ENCODE data around the gene SPP2.

The SPP2 gene

DNA sequence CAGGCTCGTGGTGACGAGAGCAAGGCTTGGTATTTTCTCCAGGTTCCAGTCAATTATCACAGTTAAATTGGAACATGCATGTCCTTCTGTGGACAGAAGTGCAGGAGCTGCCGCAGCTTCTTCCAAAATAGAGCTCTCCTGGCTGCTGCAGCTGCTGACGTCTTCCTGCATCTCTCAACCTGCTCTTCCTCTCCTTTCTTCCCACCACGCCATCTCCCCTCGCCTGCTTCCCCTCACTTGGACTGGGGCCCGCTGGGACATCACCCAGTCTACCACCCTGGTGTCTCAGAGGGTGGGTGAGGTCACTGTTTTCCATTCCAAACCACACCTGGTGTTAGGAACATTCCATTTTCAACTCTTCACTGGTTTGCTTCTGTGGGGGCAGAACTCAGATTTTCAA is 41.4 kb downstream of the SPP2 start:
- DNase-seq (ENCODE audit: low read depth in 2 of 2): no peak

DNA sequence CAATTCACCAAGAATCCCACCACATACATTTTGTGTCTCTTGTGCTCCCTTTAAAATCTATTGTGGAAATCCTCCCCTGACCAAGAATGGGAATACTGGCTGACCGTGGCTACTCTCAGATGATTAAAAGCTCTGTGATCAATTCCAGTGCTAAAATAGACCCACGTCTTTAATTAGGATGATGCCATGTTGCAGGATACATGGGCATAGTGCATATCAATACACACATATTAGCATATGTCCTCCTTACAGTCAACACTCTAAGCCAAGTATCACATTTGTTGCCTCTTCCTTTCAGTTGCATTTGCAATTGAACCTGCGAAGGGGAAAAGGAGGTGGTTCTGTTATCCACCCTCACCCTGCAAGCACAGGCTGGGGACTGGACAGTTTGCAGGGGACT is 41.8 kb downstream of the SPP2 start:
- no peak for DNase-seq (ENCODE audit: low read depth in 2 of 2)

DNA sequence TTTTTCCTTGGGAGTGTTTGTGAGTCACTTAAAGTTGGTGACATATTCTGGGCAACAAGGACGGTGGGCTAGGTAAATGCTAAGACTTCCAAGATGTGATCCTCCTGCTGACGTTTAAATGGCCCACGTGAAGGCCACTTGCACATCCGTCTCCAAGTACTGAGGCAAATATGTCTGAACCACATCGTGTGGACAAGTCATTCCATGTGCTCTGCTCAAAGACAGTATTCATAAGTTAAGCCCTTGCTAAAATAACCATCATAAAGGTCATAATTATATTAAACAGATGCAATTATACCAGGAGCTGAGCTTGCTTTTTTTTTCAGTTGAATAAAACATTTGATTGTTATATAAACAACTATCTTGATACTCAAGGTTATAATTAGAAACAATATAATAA is 44.8 kb downstream of the SPP2 start:
- no peak for DNase-seq (ENCODE audit: low read depth in 2 of 2)

DNA sequence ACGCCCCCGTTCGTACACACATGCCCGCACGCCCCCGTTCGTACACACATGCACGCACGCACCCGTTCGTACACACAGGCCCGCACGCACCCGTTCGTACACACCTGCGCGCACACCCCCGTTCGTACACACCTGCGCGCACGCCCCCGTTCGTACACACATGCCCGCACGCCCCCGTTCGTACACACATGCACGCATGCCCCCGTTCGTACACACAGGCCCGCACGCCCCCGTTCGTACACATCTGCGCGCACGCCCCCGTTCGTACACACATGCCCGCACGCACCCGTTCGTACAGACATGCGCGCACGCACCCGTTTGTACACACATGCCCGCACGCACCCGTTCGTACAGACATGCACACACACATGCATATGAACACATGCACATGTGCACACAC is 45.7 kb downstream of the SPP2 start:
- no peak for DNase-seq (ENCODE audit: low read depth in 2 of 2)

DNA sequence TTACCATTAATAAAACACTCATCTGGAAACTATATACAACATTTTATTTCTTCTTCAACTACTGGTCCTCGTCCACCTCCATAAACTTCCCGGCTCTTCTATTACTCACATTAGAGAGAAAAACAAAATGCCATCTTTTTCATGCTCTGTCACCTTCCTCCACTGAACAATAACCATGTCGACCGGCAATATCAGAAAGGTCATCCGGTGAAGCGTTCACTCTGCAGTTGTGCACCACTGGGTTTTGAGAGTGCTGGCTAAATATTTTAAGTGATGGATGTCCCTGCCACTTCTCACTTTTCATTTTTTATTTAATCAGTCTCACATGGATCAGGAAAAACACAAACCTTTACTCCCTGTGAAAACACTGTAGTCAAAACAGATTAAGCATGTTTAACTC is 48.2 kb downstream of the SPP2 start:
- no peak for DNase-seq (ENCODE audit: low read depth in 2 of 2)

DNA sequence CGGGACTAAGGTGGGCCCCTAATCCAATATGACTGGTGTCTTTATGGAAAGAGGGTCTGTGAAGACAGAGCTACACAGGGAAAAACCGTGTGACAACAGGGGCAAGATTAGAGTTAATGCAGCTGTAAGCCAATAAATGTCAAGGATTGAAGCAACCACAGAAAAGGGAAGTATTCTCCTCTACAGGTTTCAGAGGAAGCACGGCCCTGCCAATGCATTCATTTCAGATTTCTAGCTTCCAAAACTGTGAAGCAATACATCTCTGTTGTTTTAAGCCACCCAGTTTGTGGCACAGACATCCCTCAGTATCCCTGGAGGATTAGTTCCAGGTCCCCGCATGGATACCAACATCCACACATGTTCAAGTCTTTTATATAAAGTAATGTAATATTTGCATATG is 48.8 kb downstream of the SPP2 start:
- DNase-seq (ENCODE audit: low read depth in 2 of 2): no peak

DNA sequence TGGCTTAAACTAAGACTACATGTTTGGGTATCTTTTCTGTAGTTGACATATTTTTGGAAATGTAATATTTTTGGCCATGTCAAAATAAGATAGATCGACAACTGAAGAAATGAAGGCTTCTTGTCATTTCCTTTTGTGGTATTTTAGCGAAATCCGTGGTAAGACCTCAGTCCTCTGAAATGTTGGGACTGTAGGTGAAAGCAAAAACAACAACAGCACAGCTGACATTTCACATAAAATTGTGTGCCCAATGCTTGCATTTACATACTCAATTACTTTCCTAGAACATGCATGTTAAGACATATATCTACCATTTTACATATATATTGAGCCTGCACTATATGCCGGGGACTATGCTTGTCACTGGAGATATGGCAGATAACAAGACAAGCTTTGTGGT is 50.2 kb downstream of the SPP2 start:
- no peak for DNase-seq (ENCODE audit: low read depth in 2 of 2)

DNA sequence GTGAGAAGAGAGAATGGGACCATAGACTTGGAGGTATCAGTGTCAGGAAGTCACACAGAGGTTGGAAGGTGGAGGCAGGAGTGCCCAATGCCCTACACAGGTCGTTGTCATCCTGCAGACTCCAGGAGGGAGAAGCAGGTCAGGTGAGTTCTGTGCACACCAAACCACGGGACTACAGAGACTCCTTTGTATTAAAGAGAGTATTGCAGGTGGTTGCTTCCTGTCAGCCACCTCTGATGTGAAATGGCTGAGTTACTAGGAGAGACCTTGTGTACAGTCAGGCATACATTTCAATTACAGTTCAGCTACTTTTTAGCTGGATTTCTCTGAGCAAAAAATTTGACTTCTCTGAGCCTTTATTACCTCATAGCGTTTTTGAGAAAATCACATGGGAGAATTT is 51.6 kb downstream of the SPP2 start:
- DNase-seq (ENCODE audit: low read depth in 2 of 2): no peak

DNA sequence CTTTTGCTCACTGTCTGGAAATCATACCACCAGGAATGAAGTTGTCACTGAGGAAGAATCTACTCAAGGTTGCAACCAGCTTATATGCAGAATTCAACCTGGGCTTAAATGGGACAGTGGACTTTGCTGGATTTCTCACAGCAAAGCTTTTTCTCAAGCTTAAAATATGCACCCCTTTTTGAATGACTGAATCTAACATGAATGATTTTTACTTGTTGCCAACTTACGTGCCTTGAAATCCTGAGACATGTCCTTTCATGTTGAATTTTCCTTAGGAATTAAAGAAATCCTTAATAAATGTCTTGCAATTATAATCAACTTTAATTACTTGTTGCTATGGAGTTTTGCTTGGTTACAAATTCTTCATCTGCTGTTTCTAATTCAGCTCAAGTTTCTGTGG is 57.4 kb downstream of the SPP2 start:
- DNase-seq (ENCODE audit: low read depth in 2 of 2): no peak

DNA sequence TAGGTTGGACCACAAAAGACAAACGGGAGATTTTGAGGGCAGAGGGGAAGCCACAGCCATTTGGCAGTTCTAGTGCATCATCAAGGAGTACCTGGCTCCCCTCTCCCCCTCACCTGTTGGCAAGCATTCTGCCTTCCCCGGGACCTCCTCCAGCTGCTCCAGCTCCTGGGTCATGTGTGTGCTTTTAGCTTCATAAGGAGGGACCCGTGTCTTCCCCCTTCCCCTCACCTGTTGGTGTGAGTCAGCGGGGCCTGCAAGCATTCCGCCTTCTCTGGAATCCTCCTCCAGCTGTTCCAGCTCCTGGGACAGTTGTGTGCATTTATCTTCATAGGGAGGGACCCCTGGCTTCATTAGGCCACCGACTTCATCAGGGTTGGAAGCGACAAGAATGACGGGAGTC is 58.8 kb downstream of the SPP2 start:
- no peak for DNase-seq (ENCODE audit: low read depth in 2 of 2)

DNA sequence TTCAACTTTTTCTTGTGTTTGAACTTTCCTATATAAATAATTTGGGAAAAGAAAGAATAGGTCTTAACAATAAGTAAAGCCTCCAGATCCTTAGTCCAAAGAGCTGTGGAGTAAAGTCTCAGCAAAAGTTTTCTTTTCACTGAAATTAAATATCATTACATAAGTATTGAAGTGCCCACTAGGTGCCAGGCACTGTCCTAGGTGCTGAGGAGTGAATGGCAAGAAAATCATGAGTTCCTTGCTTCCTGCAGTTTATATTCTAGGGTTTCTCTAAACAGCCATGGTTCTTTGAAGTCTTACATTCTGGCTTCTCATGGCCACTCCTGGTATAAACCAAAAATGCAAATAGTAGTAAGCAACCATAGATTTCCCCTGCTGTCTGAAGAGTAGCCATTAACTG is 59.7 kb downstream of the SPP2 start:
- no peak for DNase-seq (ENCODE audit: low read depth in 2 of 2)

DNA sequence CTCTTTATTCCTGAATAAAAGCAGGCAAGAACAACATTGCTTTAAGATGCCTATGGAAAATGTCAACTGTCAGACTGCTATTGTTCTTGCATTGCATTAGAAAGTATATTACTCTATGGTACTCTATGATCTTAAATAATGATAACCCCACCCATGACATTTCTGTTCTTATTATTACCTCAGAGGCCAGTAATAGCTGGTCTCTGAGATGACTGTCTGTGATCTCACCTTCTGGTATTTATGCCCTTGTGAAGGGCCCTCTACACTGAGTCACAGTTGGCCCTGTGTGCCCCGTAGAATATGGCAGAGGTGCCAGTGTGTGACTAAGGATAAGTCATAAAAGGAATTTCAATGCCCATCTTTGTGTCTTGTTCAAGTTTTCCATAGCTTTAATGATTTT is 61.0 kb downstream of the SPP2 start:
- no peak for DNase-seq (ENCODE audit: low read depth in 2 of 2)

DNA sequence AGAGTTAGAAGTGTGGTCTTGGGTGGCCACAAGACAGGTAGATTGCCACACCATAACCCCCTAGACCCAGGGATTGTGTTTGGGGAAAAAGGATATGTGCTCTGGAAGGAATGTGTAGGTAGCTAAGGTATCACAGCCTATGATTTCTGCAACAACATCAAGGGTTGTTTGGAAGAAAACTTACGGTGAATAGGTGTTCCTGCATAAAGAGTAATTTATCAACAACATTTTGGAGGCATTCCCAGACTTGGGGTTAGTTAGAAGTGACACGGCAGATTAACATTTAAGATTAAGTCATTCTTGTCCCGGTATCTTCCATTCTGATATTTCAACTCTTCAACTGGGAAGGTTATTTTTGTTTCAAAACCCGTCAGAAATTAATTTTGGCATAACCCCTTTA is 65.5 kb downstream of the SPP2 start:
- DNase-seq (ENCODE audit: low read depth in 2 of 2): no peak

DNA sequence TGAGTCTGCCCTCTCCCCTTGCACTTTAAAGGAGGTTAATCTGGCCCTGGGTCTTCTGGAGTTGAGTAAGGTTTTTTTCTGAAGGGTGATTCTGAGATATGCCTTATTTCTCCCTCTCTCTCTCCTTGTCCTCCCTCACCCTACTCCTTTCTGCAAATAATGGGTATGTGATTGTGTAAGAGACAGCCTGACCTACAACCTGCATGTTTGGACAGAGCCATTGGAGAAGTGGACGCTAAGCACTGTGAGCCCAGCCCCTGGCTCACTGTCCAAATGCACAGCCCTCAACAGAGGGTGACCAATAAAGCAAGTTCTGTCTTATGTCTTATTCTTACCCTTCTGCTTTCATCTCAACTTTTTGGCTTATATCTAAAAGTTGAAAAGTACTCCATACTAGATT is 71.5 kb downstream of the SPP2 start:
- no peak for DNase-seq (ENCODE audit: low read depth in 2 of 2)

DNA sequence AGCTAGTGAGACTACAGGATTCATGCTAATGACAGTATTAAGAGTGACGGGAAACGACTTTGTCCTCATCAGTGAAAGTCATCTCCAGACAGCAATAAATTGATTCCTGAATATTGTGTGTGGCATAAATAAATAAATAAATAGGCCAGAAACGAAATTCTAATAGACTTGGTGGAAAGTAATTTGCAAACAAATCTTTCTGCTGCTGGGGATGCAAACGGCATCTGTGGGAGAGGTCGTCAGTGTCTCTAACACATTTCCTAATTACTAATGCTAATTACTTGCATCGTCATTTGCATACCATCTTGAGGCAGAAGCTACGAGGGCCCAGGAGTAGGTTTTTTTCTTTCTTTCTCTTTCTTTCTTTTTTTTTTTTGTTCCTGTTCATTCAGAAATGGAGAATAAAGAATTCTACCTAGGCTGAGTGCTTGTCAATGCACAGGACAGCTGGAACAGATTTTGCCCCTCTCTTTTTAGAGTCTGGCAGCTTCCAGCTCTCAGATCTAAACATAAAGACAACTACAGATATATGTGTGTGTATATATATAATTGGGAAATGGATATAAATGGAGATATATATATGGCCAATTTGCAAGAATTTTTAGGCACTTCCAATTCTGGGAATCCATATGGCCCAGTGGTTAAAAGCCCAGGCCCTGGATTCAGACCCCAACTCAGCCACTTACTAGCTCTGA is 75.1 kb downstream of the SPP2 start:
- DNase-seq (ENCODE audit: low read depth in 2 of 2): no peak

DNA sequence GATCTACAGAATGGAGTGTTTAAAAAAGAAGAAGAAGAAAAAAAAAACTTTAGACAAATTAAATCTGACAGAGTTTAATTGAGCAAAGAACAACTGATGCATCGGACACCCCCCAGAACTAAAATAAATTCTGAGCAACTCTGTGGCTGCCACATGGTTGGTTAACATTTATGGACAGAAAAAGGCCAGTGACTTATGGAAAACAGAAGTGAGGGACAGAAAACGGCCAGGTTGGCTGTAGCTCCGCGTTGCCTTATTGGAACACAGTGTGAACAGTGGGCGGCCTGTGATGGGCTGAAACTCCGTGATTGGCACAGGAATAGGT is 75.6 kb downstream of the SPP2 start:
- DNase-seq (ENCODE audit: low read depth in 2 of 2): no peak
